Right lobe of liver (tissue), 6 donors: ENCODE measurements around the gene GDAP2. TPM values are rescaled to one million over a fixed set of nuclear protein-coding genes. Genes with fewer than 3 reads are reported as not detected.

ENCODE experiments used
- ATAC-seq, 4 donors: fragments of 200-7000 bp; cut with Tn5 transposase; one replicate each; pipeline ENCODE4 v1.9.1; 2020; ENCODE audit warnings: mild to moderate bottlenecking in 4 of 4, moderate library complexity in 4 of 4
- DNase-seq, 3 donors: peaks; one replicate each; pipeline ENCODE4 v3.0.0-alpha.2; 2020
- H3K27ac ChIP-seq, 3 donors: fragments of 200-600 bp; one replicate each; pipeline ENCODE4 v1.8.0; 2022
- H3K27me3 ChIP-seq, 2 donors: fragments of 200-600 bp; one replicate each; pipeline ENCODE4 v1.8.0; 2022
- H3K36me3 ChIP-seq, 4 donors: fragments of 200-600 bp; sonication (generic) in 1 of 4; one replicate each; pipeline versions ENCODE4 v1.5.1 to v1.8.0; 2017 to 2022; ENCODE audit warnings: control low read depth in 1 of 4
- H3K4me1 ChIP-seq, 4 donors: fragments of 200-600 bp; sonication (generic) in 1 of 4; one replicate each; pipeline versions ENCODE4 v1.5.1 to v1.8.0; 2017 to 2022; ENCODE audit warnings: control low read depth in 1 of 4
- H3K4me3 ChIP-seq, 3 donors: fragments of 200-600 bp; one replicate each; pipeline ENCODE4 v1.8.0; 2022
- H3K9me3 ChIP-seq, 4 donors: fragments of 200-600 bp; sonication (generic) in 1 of 4; one replicate each; pipeline versions ENCODE4 v1.5.1 to v1.8.0; 2017 to 2022; ENCODE audit warnings: control low read depth in 1 of 4
- POLR2A ChIP-seq: fragments of 450-650 bp; IDR thresholded peaks from one replicate; pipeline ENCODE4 v1.6.1; 2017; ENCODE audit warnings: antibody characterized with exemption, mild to moderate bottlenecking
- WGBS: methylation state at CpG from one replicate; pipeline ENCODE4 v1.1.6; 2018; ENCODE audit warnings: low coverage, low lambda C conversion rate; ENCODE audit not compliant: insufficient coverage; ENCODE audit errors: missing lambda C conversion rate; 5-methylcytosine and 5-hydroxymethylcytosine counted together
- intact Hi-C, 2 donors: fragments of 100-400 bp; cut with DNase I; formaldehyde crosslinking; loops; one replicate each; pipeline versions ENCODE4 v1.11.2 to v1.14.1; 2022
- total RNA-seq, 6 experiments: library from RNA; depleted of rRNA in 2 of 6; stranded (reverse); fragments of >200 nt in 2 of 6; fragmentation: NEBNext Ultra II Directional in 3 of 6; extraction: Animal tissue kit (Norgen Biotek cat#: 25700) in 3 of 6; gene quantifications; one replicate each; pipeline versions ENCODE4 v1.1.0 to v1.2.4, GENCODE V29; 2016 to 2023
- TF ChIP-seq, protein P1 (sequence below), 4 donors: fragments of 200-600 bp in 3 of 4; fragments of 450-650 bp in 1 of 4; IDR thresholded peaks; one replicate each; pipeline versions ENCODE4 v1.5.1 to v1.8.0; 2016 to 2022; ENCODE audit warnings: antibody characterized with exemption in 4 of 4, mild to moderate bottlenecking in 2 of 4
- donor health status: DM: no; HTN: yes; CAD: no.
- donor health status: DM: no; HTN: no; CAD: no.
- donor health status: DM: no; HTN: no; CAD: no.
- donor health status: DM: no; HTN: yes; CAD: no.
- donor health status: DM: no; HTN: yes; CAD: no.

Gene GDAP2
- total RNA-seq, 6 experiments from 2014 or later, result 11.3 to 16.2 (median 13.2) TPM

DNA sequence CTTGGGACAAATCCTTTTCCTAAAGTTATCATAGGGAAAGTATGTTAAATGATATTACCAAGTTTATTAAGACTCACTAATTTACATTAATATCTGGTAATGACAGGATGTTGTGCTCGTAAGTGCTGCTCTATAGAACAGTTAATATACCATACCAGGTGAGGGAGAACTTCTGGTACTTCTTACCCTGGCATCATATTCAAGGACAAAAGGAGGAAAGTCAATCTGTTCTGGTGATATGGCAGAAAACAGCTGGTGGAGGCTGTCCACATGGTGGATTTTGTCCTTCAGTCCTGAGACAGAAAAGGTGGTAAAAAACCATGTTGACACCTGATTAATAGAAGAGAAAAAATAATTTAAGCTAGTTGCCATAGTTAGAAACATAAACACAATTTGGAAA is 51.6 kb downstream of the GDAP2 start:
- Histone ChIP-seq H3K27me3 (no peaks in the 10 kb centered on the region), H3K4me3 (no peak overlapping the region), H3K27ac (no peak overlapping the region), H3K4me1 (no peaks in the 10 kb centered on the region), H3K36me3 (peaks cover 5 to 30% (median 16%) of the 10 kb centered on the region in 4 donors), H3K9me3 (no peaks in the 10 kb centered on the region)
- TF ChIP-seq, protein P1, sequence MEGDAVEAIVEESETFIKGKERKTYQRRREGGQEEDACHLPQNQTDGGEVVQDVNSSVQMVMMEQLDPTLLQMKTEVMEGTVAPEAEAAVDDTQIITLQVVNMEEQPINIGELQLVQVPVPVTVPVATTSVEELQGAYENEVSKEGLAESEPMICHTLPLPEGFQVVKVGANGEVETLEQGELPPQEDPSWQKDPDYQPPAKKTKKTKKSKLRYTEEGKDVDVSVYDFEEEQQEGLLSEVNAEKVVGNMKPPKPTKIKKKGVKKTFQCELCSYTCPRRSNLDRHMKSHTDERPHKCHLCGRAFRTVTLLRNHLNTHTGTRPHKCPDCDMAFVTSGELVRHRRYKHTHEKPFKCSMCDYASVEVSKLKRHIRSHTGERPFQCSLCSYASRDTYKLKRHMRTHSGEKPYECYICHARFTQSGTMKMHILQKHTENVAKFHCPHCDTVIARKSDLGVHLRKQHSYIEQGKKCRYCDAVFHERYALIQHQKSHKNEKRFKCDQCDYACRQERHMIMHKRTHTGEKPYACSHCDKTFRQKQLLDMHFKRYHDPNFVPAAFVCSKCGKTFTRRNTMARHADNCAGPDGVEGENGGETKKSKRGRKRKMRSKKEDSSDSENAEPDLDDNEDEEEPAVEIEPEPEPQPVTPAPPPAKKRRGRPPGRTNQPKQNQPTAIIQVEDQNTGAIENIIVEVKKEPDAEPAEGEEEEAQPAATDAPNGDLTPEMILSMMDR (IDR thresholded peaks at IDR 0.05), result no peak
- TF ChIP-seq POLR2A, result no peak
- intact Hi-C loops, result no loop called here
- 100% methylated on average over 1 of the region's 1 CpG for WGBS
- ATAC-seq (no peak), DNase-seq (no peak)

DNA sequence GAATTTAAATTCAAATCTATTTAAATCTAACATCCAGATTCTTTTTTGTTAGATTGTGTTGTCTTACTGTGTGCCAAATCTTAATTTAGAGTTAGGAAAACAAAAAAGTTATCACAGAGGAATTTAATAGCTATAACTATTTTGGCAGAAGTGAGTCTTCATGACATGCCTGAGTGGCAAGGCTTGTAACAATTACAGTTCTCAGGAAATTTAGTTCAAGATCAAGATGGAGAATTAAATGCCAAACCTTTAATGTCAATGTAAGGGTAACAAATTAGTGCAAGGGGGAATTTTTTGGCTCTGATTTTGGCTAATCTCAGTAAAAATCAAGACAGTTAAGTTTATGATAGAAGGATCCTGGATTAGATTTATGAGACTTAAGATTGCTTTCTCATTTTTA is 58.4 kb downstream of the GDAP2 start:
- no peak overlapping the region for H3K27ac ChIP-seq
- H3K9me3 ChIP-seq, result no peaks in the 10 kb centered on the region
- H3K4me1 ChIP-seq, result no peaks in the 10 kb centered on the region
- intact Hi-C loops, result no loop called here
- ATAC-seq, result no peak
- peaks cover 0 to 32% (median 24%) of the 10 kb centered on the region in 4 donors for H3K36me3 ChIP-seq
- TF ChIP-seq, protein P1 (IDR thresholded peaks at IDR 0.05), result no peak
- TF ChIP-seq POLR2A, result no peak
- H3K4me3 ChIP-seq, result no peak overlapping the region
- no peak for DNase-seq
- H3K27me3 ChIP-seq, result no peaks in the 10 kb centered on the region

DNA sequence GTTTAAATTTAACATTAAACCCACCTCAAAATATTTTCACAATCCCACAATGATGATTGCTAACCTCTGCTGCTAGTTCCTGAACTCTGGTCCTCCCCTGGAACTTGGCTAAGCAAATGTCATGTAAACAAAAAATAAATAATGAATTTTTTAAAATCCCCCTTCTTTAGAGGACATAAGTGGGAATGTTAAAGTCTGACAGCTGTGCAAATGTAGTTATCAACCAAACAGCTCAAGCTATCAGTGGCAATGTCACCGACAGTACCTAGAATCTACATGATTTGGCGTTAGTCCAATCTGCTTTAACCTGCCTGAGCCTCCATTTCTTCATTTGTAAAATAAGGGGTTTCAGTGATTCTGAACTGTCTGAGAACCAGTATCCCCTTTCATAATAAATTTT is 67.7 kb downstream of the GDAP2 start:
- peaks cover 0 to 7% (median 4%) of the 10 kb centered on the region in 4 donors for H3K36me3 ChIP-seq
- intact Hi-C loops, result no loop called here
- H3K27ac ChIP-seq, result no peak overlapping the region
- no peaks in the 10 kb centered on the region for H3K27me3 ChIP-seq
- H3K4me3 ChIP-seq, result no peak overlapping the region
- TF ChIP-seq, protein P1 (IDR thresholded peaks at IDR 0.05), result no peak
- TF ChIP-seq POLR2A, result no peak
- H3K9me3 ChIP-seq, result no peaks in the 10 kb centered on the region
- ATAC-seq (no peak), DNase-seq (no peak)
- 59% methylated on average over 2 of the region's 2 CpGs for WGBS
- H3K4me1 ChIP-seq, result no peaks in the 10 kb centered on the region

DNA sequence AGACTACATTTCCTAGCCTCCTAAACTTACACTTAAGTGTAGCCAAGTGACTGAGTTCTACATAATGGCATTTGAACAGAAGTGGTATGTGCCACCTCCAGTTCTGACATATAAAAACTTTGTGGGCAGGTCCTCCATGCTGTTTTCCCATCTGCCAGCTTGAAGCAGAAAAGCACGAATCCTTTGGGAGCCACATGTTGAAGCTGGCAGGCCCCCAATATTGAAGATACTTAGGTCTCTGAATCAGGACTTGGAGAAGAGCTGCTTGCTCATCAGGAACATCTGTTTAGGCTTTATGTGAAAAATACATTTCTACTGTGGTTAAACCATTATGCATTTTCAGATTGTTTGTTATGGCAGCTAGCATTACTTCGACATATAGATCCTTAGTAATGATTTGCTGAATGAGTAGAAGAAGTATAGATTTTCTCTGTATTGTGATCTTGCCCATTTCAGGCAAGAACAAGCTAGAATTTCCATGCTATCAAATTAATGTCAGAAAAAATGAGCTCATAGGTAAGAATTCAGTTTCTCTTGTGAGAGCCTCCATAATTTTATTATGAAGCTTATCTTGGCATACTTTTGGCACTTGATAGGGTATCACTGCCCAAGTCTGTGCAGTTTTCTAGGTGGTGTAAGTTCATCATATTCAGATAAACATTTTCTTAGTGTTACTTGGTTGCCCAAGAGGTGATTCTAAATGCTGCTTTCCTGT is 68.4 kb downstream of the GDAP2 start:
- no peaks in the 10 kb centered on the region for H3K9me3 ChIP-seq
- H3K4me1 ChIP-seq, result no peaks in the 10 kb centered on the region
- ATAC-seq (no peak), DNase-seq (no peak)
- TF ChIP-seq POLR2A, result no peak
- TF ChIP-seq, protein P1 (IDR thresholded peaks at IDR 0.05), result no peak
- no peak overlapping the region for H3K27ac ChIP-seq
- no peak overlapping the region for H3K4me3 ChIP-seq
- intact Hi-C loops, result no loop called here
- 94% methylated on average over 2 of the region's 2 CpGs for WGBS
- H3K36me3 ChIP-seq, result peaks cover 0 to 4% (median 2%) of the 10 kb centered on the region in 4 donors
- H3K27me3 ChIP-seq, result no peaks in the 10 kb centered on the region
